SK-N-MC (cell line): ENCODE measurements around the gene UBA3.

Experiments
- DNase-seq: peaks from one replicate; pipeline ENCODE4 v3.0.0-alpha.2; 2011; ENCODE audit warnings: low read depth, low spot score
- H3K27ac ChIP-seq: fragments of 200-600 bp; sonication (generic); 2 replicates; pipeline ENCODE4 v1.5.1; 2016; ENCODE audit warnings: mixed run types
- H3K36me3 ChIP-seq: fragments of 200-600 bp; sonication (generic); 2 replicates; pipeline ENCODE4 v1.6.1; 2017; ENCODE audit warnings: antibody characterized with exemption, low read length, mixed read lengths; ENCODE audit not compliant: insufficient read depth
- H3K4me3 ChIP-seq: fragments of 200-600 bp; sonication (generic); 2 replicates; pipeline ENCODE4 v1.5.1; 2016
- H3K9ac ChIP-seq: fragments of 200-600 bp; sonication (generic); 2 replicates; pipeline ENCODE4 v1.8.0; 2017; ENCODE audit warnings: mixed run types, mixed read lengths; ENCODE audit not compliant: insufficient read length
- H3K9me3 ChIP-seq: fragments of 200-600 bp; sonication (generic); 2 replicates; pipeline ENCODE4 v1.6.1; 2017; ENCODE audit warnings: low read depth, mild to moderate bottlenecking, antibody characterized with exemption, low read length, moderate library complexity, mixed read lengths
- EZH2 ChIP-seq: fragments of 200-600 bp; sonication (generic); IDR thresholded peaks from one replicate; pipeline ENCODE4 v1.6.1; 2017; ENCODE audit warnings: antibody characterized with exemption
- FOXP2 ChIP-seq: optimal IDR thresholded peaks from 2 replicates; pipeline ENCODE3; 2011; ENCODE audit warnings: mild to moderate bottlenecking, moderate library complexity; ENCODE audit not compliant: insufficient read depth; ENCODE audit errors: extremely low read length, control extremely low read depth
- POLR2AphosphoS5 ChIP-seq: IDR thresholded peaks from 2 replicates; pipeline ENCODE4 v1.6.1; 2012; ENCODE audit warnings: mild to moderate bottlenecking, low read depth, low read length, borderline replicate concordance

The UBA3 gene

DNA sequence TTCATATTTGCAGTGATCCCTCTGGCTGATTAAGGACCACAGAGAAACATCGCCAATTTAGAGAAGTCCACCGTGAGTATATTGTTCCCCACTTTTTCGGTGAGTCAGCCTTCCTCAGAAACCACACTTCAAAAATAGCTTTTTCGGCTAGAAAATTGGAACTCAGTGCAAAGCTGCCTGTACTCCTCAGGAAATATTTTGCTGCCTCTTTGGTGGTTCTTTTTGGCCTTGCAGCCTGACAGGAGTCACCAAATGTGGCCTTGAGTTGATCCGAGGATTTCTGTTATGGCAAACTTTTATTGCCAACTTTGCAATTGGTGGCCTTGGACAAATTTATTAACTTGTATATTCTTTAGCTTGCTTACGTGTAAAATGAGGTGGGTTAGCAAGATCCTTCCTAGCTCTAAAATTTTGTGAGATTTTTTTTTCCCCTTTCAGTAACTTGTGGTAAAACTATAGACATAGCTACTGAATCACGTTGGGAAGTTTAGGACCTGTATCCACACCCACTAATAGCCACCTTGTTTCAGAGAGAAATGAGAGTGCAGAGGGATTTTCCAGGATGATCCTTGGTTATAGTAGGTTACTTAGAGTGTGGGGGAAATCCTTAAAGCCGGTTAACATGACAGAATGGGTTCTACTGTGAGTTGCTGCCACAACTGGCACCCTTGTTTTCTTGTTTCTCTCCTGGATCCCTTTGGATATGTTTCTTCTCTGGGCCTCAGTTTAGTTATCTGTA is 14.5 kb upstream of the UBA3 start:
- no peak for TF ChIP-seq POLR2AphosphoS5
- no peak for TF ChIP-seq EZH2
- TF ChIP-seq FOXP2, result no peak
- no peak overlapping the region for H3K9ac ChIP-seq
- no peak overlapping the region for H3K4me3 ChIP-seq
- H3K27ac ChIP-seq, result no peak overlapping the region
- no peaks in the 10 kb centered on the region for H3K9me3 ChIP-seq
- DNase-seq, result no peak
- H3K36me3 ChIP-seq, result no peaks in the 10 kb centered on the region

DNA sequence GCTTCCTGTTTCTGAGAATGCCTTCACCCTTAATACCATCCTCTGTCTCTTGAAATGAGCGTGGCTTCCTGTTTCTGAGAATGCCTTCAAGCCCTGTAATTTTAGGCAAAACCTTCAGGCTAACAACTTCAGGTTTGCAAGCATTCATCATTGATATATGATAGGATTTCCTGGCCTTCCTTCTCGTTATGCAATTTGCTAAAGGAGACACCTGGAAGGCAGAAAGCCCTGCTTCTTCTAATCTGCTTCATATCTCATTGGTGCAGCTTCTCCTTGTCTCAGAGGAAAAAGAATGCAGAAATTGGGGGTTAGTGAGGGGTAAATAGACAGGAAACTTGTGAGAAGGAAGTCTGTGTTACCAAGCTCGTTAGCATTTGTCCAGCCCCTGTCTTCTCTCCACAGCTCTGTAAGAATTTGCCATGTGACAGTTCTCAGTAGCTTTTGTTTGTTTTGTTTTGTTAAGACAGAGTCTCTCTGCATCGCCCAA is 11.9 kb upstream of the UBA3 start:
- no peak overlapping the region for H3K4me3 ChIP-seq

DNA sequence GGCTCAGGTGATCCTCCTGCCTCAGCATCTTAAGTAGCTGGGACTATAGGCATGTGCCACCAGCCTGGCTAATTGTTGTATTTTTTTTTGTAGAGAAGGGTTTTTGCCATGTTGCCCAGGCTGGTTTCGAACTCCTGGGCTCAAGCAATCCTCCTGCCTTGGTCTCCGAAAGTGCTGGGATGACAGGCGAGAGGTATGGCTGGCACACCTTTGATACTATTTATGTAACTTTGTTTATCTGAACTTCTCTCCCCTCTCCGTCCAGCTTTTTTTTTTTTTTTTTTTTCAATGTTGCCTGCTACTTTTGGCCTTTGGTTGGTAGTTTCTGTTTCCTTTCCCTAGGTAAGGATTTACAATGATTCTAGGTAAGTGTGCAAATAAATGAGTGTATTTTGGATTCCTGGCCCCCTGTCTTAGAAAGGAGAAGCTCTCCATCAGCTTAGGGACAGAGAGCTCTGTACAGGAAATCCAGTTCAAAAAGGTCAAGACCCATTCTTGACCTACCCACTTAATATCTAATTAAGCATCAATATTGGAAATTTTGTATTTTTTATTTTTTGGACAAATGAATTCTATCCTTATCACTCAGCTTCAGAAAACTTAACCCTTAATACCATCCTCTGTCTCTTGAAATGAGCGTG is 11.3 kb upstream of the UBA3 start:
- TF ChIP-seq FOXP2 (no peak), EZH2 (no peak), POLR2AphosphoS5 (no peak)
- Histone ChIP-seq H3K36me3 (no peaks in the 10 kb centered on the region), H3K27ac (no peak overlapping the region), H3K4me3 (no peak overlapping the region), H3K9me3 (no peaks in the 10 kb centered on the region), H3K9ac (no peak overlapping the region)
- DNase-seq, result no peak

More for the DNA sequence above, 11.9 kb upstream of the UBA3 start:
- DNase-seq, result peak; percentile 12
- no peak for TF ChIP-seq FOXP2
- no peak for TF ChIP-seq EZH2
- H3K36me3 ChIP-seq, result no peaks in the 10 kb centered on the region
- no peaks in the 10 kb centered on the region for H3K9me3 ChIP-seq
- peak overlapping the region; percentile 19; the same call in 1 of the 2 replicates for H3K27ac ChIP-seq
- no peak overlapping the region for H3K9ac ChIP-seq

DNA sequence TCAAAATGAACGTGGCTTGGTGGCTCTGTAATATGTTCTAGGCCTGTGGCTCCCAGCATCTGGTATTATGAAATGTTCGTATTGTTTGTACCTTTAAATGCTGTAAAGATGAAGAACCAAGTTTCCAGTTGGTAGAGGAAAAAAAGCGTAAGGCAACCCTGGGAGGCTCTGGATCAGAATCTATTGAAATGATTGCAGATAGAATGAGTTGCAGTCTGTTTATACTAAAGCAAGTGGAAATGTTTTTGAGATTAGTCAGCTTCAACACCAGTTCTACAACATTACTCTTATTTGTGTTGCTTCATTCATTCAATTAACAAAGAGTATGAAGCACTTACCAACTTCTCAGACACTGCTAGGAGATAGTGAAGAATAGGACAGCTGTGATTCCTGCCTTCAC is 9.9 kb upstream of the UBA3 start:
- H3K9ac ChIP-seq, result no peak overlapping the region
- no peak for TF ChIP-seq POLR2AphosphoS5
- TF ChIP-seq EZH2, result no peak
- TF ChIP-seq FOXP2, result no peak
- H3K9me3 ChIP-seq, result no peaks in the 10 kb centered on the region
- no peak overlapping the region for H3K4me3 ChIP-seq
- H3K36me3 ChIP-seq, result no peaks in the 10 kb centered on the region
- no peak for DNase-seq
- no peak overlapping the region for H3K27ac ChIP-seq

DNA sequence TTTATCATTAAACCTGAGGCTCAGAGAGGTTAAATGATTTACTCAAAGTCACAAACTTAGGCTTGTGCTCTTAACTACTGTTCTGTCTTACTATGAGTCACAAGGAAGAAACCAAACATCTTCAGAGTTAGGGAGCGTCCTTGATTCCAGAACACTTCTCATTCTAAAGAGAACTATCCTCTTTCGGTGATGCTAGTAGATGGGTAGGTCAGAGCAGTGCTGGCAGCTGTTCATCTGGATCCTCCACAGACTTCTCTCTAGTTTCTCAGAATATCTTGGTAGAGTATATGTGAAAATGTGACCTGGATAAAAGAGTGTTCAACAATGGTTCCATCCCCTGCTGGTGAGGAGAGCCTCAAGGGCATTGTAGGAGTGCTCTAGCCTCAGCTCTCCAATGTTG is 7.9 kb upstream of the UBA3 start:
- TF ChIP-seq EZH2 (no peak), POLR2AphosphoS5 (no peak), FOXP2 (no peak)
- DNase-seq, result no peak
- Histone ChIP-seq H3K36me3 (no peaks in the 10 kb centered on the region), H3K27ac (no peak overlapping the region), H3K4me3 (no peak overlapping the region), H3K9ac (no peak overlapping the region), H3K9me3 (no peaks in the 10 kb centered on the region)

DNA sequence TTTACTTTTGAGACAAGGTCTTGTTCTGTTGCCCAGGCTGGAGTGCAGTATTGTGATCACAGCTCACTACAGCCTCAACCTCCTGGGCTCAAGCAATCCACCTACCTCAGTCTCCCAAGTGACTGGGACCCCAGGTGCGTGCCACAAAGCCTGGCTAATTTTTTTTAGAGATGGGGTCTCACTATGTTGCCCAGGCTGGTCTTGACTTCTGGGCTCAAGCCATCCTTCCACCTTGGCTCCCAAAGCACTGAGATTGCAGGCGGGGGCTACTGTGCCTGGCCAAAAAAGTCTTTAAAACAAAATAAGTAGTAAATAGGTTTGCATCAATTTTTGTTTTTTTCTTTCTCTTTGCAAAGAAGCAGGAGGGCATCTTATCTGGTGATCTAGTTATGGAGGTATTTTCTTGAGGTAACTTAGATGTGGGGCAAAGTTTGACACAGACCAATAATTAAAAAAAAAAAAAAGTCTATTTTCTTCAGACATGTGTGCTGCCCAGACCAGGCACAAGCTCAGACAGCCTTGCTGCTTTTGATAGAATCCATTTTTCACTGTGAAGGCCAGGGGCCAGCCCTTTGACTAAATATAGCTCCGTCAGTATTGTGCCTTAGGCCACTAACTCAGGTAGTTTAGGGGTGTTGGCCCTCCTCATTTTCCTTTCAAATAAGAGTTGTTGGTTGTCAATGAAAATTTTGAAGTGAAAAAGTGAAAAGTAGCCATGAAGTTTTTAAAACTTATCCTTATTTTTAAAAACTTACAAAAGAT is 7.0 kb upstream of the UBA3 start:
- no peak overlapping the region for H3K27ac ChIP-seq
- H3K9ac ChIP-seq, result no peak overlapping the region
- H3K4me3 ChIP-seq, result no peak overlapping the region
- TF ChIP-seq POLR2AphosphoS5, result no peak
- TF ChIP-seq FOXP2, result no peak
- no peak for TF ChIP-seq EZH2
- H3K9me3 ChIP-seq, result no peaks in the 10 kb centered on the region
- no peak for DNase-seq
- H3K36me3 ChIP-seq, result no peaks in the 10 kb centered on the region

DNA sequence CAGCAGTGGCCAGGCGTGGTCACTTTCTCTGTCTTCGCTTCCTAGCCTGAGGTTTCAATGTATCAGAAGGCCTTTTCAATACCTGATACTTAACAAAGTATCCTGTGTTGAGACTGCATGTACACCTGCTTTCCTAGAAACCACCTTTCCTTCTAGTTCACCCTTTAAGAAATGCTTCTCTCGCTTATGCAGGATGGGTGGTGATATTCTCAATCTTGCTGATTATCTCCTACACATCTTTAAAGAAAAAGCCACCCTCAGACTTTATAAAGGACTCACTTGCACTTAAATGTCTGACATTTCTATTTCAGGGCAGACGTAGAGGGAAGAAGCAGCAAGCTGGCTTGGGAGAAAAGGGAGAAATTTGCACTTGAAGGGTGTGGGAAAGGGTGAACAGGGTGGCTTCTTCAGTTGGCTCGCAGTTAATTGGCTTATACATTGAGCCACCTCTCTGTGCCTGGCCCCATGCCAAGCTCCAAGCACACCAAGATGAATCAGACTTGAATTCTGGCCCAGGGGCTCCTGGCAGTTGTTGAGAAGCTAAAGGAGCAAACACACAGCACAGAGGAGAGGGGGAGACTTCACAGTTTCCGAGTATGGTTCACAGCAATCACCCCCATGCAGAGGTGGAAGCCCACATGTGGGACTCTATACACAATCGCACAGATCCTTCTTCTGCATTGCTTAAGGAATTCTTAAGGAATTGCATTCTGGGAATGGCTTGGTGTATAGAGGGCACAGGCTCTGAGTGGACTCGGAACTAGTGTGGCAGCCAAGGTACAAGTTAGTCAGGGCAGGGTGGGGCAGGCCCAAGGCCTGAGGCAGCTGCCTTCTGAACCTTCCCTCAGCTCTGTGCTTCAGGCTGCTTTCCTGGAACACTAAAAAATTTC is 5.9 kb upstream of the UBA3 start:
- H3K4me3 ChIP-seq, result peak overlapping the region; percentile 81
- 0 out of 2 replicates have a peak overlapping the region, but pooled peaks have one; percentile 9 for H3K27ac ChIP-seq

DNA sequence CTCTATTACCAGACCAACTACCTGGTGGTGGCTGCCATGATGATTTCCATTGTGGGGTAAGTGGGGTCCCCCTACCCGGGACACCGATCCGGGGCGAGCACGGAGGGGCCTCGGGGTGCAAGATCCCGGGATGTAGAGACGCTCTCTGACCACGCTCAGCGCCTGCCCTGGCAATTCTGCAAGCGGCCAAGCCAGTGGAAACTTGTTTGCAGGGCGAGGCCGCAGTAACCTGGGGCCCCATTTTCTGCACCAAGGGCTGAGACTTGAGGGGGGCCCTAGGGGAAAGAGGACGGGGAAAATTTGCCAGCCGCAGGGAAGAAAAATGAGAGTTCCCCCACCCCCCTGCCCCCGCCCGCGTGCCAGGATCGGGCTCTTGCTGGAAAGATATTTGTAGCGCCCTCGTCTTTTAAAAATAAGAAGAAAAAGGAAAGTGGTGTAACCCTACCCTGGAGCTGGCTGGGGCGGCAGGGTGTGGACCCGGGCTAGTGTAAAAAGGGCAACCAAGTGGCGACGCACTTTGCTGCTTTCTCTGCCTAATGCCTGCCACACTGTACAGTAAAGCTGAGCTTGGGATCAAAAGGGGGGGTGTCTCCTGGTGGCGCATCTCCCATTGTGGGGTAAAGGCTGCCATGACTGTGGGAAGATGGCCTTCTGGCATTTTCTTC is 5.1 kb upstream of the UBA3 start:
- Histone ChIP-seq H3K9ac (peak overlapping the region; percentile 60), H3K4me3 (peak overlapping the region; percentile 81), H3K36me3 (no peaks in the 10 kb centered on the region), H3K27ac (no peak overlapping the region), H3K9me3 (no peaks in the 10 kb centered on the region)
- TF ChIP-seq POLR2AphosphoS5, result no peak
- TF ChIP-seq EZH2, result no peak
- no peak for TF ChIP-seq FOXP2
- DNase-seq, result no peak

More for the DNA sequence above, 5.9 kb upstream of the UBA3 start:
- TF ChIP-seq FOXP2 (no peak), POLR2AphosphoS5 (no peak), EZH2 (no peak)
- peak overlapping the region; percentile 41 for H3K9ac ChIP-seq
- peak; percentile 8 for DNase-seq
- H3K36me3 ChIP-seq, result no peaks in the 10 kb centered on the region
- H3K9me3 ChIP-seq, result no peaks in the 10 kb centered on the region
